Activated T-cell treated with anti-CD3 and anti-CD28 coated beads, Interleukin-2, amount 50 U/mL, for 4 hours (primary cell): ENCODE data around the gene NOM1. TPM values are rescaled to one million over a fixed set of nuclear protein-coding genes. Genes with fewer than 3 reads are reported as not detected.
"Not testable (repeated sequence)": the region's sequence is repeated elsewhere in the genome, so short reads cannot be mapped to it uniquely, and the experiment has no call there.

Experiments used
- ATAC-seq, 2 donors: fragments of 200-7000 bp; cut with Tn5 transposase; one replicate each; pipeline ENCODE4 v1.10.0; 2021
- DNase-seq: peaks from one replicate; pipeline ENCODE4 v3.0.0-alpha.2; 2020
- H3K27me3 Mint-ChIP-seq: one replicate; pipeline ENCODE4 v1.8.0; 2021; ENCODE audit warnings: low read depth, mixed read lengths
- H3K36me3 Mint-ChIP-seq: one replicate; pipeline ENCODE4 v1.8.0; 2022; ENCODE audit warnings: mixed read lengths; ENCODE audit not compliant: insufficient read depth
- H3K4me1 Mint-ChIP-seq: one replicate; pipeline ENCODE4 v1.8.0; 2021; ENCODE audit warnings: low read depth, mixed read lengths
- H3K4me3 Mint-ChIP-seq: one replicate; pipeline ENCODE4 v1.8.0; 2021; ENCODE audit warnings: mild to moderate bottlenecking, moderate library complexity, mixed read lengths
- H3K9me3 Mint-ChIP-seq: one replicate; pipeline ENCODE4 v1.8.0; 2021; ENCODE audit warnings: mixed read lengths
- total RNA-seq, 3 donors: library from RNA; stranded (reverse); gene quantifications; one replicate each; pipeline ENCODE4 v1.2.1, GENCODE V29; 2021

Gene NOM1, protein sequence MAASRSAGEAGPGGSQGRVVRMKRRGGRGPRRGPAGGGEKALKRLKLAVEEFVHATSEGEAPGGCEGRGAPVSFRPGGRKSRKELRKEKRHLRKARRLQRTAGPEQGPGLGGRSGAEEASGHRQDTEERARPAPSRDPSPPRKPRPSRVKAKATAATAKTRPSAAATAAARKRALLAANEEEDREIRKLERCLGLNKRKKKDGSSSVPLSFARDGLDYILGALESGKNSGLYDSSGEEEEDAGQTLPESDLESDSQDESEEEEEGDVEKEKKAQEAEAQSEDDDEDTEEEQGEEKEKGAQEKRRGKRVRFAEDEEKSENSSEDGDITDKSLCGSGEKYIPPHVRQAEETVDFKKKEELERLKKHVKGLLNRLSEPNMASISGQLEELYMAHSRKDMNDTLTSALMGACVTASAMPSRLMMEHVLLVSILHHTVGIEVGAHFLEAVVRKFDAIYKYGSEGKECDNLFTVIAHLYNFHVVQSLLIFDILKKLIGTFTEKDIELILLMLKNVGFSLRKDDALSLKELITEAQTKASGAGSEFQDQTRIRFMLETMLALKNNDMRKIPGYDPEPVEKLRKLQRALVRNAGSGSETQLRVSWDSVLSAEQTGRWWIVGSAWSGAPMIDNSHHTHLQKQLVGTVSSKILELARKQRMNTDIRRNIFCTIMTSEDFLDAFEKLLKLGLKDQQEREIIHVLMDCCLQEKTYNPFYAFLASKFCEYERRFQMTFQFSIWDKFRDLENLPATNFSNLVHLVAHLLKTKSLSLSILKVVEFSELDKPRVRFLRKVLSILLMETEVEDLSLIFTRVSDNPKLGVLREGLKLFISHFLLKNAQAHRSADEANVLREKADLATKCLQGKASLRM
- total RNA-seq = 10 to 100 TPM; 46.3 to 49.3 (median 47.4) TPM

DNA sequence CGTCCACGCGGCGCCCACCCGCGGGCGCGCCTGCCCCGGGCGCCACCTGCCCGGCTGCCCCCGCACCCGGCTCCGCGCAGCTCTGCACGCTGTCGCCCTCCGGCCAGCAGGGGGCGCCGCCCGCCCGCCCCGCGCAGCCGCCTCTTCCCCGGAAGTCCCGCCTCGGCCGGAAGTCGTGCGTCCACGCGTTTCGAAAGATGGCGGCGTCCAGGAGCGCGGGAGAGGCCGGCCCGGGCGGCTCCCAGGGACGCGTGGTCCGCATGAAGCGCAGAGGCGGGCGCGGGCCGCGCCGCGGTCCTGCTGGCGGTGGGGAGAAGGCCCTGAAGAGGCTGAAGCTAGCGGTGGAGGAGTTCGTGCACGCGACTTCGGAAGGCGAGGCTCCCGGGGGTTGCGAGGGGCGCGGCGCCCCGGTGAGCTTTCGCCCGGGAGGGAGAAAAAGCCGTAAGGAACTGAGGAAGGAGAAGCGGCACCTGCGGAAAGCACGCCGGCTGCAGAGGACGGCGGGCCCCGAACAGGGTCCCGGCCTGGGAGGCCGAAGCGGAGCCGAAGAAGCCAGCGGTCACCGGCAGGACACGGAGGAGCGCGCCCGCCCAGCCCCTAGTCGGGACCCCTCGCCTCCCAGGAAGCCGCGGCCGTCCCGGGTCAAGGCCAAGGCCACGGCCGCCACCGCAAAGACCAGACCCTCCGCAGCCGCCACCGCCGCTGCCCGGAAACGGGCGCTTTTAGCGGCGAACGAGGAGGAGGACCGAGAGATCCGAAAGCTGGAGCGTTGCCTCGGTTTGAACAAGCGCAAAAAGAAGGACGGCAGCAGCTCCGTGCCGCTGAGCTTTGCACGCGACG is at the start of gene NOM1:
NOM1 (plus strand) TSS at position 172 of the 840 bp plus-strand sequence; CDS start at position 198, 26 bp downstream.
- DNase-seq (peak; percentile 91), ATAC-seq (peak; percentile 95 to 96)
- Mint-ChIP-seq H3K27me3 (peaks cover 3% of the 10 kb centered on the region), H3K9me3 (no peaks in the 10 kb centered on the region), H3K4me1 (peaks cover 34% of the 10 kb centered on the region), H3K4me3 (peak within 1 kb of the TSS; percentile 100), H3K36me3 (peaks cover 23% of the 10 kb centered on the region)

DNA sequence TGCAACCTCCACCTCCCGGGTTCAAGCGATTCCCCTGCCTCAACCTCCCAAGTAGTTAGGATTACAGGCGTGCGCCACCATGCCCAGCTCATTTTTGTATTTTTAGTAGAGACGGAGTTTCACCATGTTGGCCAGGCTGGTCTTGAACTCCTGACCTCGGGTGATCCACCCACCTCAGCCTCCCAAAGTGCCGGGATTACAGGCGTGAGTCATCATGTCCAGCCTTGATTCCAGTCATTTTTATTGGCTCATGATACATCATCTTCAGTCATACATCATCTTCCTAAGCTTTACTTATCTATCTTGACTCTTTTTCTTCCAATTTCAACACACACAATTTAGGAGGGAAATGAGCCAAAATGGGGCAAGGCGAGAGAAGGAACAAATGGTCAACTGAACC is 49.4 kb upstream of the NOM1 start:
- DNase-seq, H3K9me3 Mint-ChIP-seq, H3K27me3 Mint-ChIP-seq, ATAC-seq, H3K4me3 Mint-ChIP-seq, H3K36me3 Mint-ChIP-seq: not testable (repeated sequence)
- peaks cover 17% of the 10 kb centered on the region for H3K4me1 Mint-ChIP-seq

DNA sequence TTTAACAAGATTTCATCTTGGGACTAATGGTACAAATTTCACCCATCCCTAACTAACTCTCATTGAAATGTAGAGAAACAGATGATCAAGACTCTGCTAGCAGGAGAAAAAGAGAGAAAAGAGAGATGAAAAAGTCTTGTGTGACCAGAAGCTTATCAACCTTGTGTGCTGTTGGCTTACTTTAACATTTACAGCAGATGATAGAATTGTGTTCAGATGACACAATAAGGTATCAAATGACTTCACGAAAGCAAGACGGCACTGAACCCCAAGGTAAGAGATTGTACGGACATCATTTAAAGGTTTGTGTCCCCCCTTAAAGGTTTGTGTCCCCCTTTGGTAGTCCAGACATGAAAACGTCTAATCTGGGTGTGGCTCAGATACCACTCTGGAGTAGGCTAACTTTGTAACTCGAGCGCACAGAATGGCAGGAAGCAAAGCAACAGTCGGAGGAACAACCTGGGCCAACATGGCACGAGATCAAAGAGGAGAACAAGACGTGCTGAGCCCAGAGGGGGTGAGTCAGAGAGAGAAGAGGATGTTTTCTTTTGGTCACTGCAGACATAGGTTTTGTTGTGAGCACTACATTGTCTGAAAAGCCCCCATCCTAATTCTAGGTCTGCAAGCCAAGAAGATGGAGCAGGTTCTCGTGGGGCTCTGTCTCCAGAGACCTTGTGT is 46.1 kb upstream of the NOM1 start:
- Mint-ChIP-seq H3K27me3 (no peaks in the 10 kb centered on the region), H3K36me3 (no peaks in the 10 kb centered on the region), H3K9me3 (no peaks in the 10 kb centered on the region), H3K4me3 (no peak overlapping the region), H3K4me1 (peaks cover 8% of the 10 kb centered on the region)
- DNase-seq (peak; percentile 22), ATAC-seq (peak; percentile 76 to 82)

DNA sequence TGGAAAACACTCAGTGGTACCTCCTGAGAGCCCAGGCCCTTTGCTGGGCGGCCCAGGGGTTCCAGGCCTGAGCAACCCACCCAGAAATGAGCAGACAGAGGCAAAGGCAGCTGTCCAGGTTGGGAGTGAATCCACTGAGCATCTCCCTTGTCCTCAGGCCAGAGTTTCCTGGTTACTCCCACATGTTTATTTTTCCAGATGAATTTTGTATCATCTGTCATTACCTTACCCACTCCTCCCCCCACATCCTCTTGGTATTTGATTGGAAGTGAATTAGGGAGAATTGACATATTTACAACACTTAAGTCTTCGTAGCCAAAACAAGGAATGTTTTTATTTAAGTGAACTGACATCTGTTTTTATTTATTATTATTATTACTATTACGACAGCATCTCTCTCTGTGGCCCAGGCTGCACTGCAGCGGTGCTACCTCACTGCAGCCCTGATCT is 43.3 kb upstream of the NOM1 start:
- Mint-ChIP-seq H3K4me3 (no peak overlapping the region), H3K9me3 (no peaks in the 10 kb centered on the region)

DNA sequence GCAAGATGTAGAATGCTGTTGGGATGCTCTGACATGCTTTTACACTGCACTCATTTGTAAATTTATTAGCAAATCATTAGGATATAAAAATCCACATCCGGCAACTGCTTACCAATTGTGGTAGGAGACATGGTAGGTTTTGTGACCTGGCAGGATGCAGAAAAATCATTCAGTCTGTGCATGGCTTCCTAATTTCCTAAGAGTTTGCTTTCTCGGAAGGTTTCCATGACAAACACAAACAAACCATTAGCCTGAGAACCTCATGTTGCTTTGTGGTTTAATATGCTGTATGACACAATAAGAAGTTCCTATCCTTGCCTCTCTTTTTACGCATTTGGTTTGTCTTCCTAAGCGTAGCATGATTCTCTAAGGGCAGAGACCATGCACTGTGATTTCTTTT is 41.9 kb upstream of the NOM1 start:
- ATAC-seq (no peak), DNase-seq (no peak)
- H3K27me3 Mint-ChIP-seq = peaks cover 10% of the 10 kb centered on the region
- H3K36me3 Mint-ChIP-seq = no peaks in the 10 kb centered on the region
- peaks cover 11% of the 10 kb centered on the region for H3K4me1 Mint-ChIP-seq
- no peaks in the 10 kb centered on the region for H3K9me3 Mint-ChIP-seq
- H3K4me3 Mint-ChIP-seq = no peak overlapping the region

More for the DNA sequence above, 43.3 kb upstream of the NOM1 start:
- no peak for ATAC-seq
- Mint-ChIP-seq H3K36me3 (no peaks in the 10 kb centered on the region), H3K27me3 (peaks cover 4% of the 10 kb centered on the region), H3K4me1 (peaks cover 12% of the 10 kb centered on the region)
- DNase-seq = no peak

DNA sequence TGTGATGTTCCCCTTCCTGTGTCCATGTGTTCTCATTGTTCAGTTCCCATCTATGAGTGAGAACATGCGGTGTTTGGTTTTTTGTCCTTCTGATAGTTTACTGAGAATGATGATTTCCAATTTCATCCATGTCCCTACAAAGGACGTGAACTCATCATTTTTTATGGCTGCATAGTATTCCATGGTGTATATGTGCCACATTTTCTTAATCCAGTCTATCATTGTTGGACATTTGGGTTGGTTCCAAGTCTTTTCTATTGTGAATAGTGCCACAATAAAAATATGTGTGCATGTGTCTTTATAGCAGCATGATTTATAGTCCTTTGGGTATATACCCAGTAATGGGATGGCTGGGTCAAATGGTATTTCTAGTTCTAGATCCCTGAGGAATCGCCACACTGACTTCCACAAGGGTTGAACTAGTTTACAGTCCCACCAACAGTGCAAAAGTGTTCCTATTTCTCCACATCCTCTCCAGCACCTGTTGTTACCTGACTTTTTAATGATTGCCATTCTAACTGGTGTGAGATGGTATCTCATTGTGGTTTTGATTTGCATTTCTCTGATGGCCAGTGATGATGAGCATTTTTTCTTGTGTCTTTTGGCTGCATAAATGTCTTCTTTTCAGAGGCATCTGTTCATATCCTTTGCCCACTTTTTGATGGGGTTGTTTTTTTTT is 39.8 kb upstream of the NOM1 start:
- not testable (repeated sequence) for ATAC-seq, H3K4me3 Mint-ChIP-seq, H3K36me3 Mint-ChIP-seq, H3K9me3 Mint-ChIP-seq, H3K4me1 Mint-ChIP-seq, DNase-seq
- peaks cover 14% of the 10 kb centered on the region for H3K27me3 Mint-ChIP-seq

DNA sequence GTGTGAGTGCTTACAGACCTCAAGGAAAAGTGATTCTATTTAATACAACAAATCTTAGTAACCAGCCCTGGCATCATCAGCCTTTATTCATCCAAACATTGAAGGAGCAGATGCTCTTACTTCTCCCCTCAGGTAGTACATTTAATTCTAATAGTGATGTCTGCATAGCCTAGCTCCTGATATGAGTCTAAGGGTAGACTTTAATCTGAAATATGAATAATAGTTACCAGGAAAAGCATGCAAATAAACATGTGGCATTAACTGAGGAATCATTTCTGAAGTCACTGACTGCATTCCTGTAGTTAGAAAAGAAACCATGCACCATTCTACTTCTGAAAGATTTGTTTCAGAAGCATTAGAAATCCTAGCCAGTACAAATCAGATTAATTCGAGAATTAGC is 30.9 kb upstream of the NOM1 start:
- no peak overlapping the region for H3K4me3 Mint-ChIP-seq
- H3K4me1 Mint-ChIP-seq = peaks cover 29% of the 10 kb centered on the region

DNA sequence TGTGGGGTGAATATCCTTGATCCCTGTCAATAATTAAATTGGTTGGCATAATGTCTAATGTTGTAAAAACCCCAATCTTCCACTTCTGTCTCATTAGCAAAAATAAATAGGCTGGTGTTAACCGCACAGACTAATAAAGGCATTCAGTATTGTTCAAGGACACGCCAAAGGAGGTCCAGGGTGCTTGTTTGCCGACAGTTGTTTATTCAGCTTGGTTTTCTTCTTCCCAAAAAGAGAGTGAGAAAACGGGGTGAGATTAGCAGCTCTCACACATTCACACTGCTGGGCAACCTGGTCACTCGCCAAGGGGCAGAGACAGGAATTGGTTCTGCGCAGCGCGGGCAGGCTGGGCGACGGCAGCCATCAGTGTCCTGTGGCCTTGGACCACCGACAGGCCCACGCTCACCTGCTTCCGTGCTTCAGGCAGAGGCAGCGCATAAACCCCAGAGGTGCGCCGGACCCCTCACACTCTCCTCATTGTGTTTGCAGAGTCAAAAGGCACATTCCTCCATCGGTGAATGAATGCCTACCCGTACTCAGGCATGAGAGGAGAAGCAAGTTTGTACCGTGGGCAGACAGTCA is 30.3 kb upstream of the NOM1 start:
- Mint-ChIP-seq H3K4me1 (peaks cover 33% of the 10 kb centered on the region), H3K4me3 (no peak overlapping the region), H3K36me3 (no peaks in the 10 kb centered on the region), H3K9me3 (peaks cover 3% of the 10 kb centered on the region), H3K27me3 (peaks cover 23% of the 10 kb centered on the region)
- no peak for ATAC-seq
- DNase-seq = no peak

More for the DNA sequence above, 30.9 kb upstream of the NOM1 start:
- Mint-ChIP-seq H3K27me3 (peaks cover 26% of the 10 kb centered on the region), H3K9me3 (peaks cover 3% of the 10 kb centered on the region), H3K36me3 (no peaks in the 10 kb centered on the region)
- DNase-seq (no peak), ATAC-seq (peak; percentile 32 to 33)

DNA sequence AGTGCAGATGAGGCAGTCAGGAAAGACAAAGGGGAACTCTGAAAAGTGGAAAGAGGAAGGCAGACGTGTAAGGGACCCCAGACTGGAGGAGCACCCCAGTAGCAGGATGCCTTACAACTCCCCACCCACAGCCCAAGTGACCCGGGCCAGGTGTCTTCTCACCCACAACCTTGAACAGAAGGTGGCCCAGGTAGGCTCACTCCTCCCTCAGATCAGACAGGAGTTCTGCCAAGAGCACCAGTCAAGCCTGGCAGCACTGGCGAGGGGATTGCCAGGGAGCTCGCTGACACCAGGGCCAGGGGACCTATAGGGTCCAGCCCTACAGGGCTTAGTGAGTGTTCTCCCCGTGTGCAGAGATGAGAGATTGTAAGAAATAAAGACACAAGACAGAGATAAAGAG is 29.4 kb upstream of the NOM1 start:
- Mint-ChIP-seq H3K4me1 (peaks cover 34% of the 10 kb centered on the region), H3K9me3 (peaks cover 3% of the 10 kb centered on the region), H3K27me3 (peaks cover 23% of the 10 kb centered on the region), H3K36me3 (no peaks in the 10 kb centered on the region), H3K4me3 (no peak overlapping the region)
- DNase-seq (no peak), ATAC-seq (no peak)

DNA sequence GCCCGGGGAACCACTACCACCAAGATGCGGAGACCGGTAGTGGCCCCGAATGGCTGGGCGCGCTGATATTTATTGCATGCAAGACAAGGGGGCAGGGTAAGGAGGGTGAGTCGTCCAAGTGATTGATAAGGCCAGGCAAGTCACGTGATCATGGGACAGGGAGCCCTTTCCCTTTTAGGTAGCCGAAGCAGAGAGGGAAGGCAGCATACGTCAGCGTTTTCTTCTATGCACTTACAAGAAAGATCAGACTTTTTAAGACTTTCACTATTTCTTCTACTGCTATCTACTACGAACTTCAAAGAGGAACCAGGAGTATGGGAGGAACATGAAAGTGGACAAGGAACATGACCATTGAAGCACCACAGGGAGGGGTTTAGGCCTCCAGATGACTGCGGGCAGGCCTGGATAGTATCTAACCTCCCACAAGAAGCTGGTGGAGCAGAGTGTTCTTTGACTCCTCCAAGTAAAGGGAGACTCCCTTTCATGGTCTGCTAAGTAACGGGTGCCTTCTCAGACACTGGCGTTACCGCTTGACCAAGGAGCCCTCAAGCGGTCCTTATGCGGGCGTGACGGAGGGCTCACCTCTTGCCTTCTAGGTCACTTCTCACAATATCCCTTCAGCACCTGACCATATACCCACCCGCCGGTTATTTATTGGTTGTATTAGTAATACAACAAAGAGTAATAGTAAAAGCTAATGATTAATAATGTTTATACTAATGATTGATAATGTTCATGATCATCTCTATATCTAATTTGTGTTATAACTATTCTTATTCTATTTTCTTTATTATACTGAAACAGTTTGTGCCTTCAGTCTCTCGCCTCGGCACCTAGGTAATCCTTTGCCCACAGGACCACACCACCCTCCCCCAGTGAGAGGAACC is 28.8 kb upstream of the NOM1 start:
- H3K4me3 Mint-ChIP-seq = not testable (repeated sequence)
- H3K4me1 Mint-ChIP-seq = peaks cover 34% of the 10 kb centered on the region
- H3K27me3 Mint-ChIP-seq = peaks cover 20% of the 10 kb centered on the region

DNA sequence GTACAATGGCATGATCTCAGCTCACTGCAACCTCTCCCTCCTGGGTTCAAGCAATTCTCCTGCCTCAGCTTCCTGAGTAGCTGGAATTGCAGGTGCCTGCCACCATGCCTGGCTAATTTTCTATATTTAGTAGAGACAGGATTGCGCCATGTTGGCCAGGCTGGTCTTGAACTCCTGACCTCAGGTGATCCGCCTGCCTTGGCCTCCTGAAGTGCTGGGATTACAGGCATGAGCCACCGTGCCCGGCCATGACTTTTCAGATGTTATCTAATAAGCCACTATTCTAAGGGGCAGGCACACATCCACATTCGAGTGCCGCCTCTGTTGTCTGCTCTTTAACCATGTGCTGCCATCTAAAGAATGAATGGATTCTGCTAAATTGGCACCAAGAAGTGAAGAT is 27.2 kb upstream of the NOM1 start:
- ATAC-seq, H3K9me3 Mint-ChIP-seq, H3K36me3 Mint-ChIP-seq, DNase-seq: not testable (repeated sequence)
- Mint-ChIP-seq H3K4me1 (peaks cover 34% of the 10 kb centered on the region), H3K27me3 (peaks cover 14% of the 10 kb centered on the region), H3K4me3 (peak overlapping the region; percentile 48)

More for the DNA sequence above, 28.8 kb upstream of the NOM1 start:
- DNase-seq, H3K36me3 Mint-ChIP-seq, H3K9me3 Mint-ChIP-seq, ATAC-seq: not testable (repeated sequence)

DNA sequence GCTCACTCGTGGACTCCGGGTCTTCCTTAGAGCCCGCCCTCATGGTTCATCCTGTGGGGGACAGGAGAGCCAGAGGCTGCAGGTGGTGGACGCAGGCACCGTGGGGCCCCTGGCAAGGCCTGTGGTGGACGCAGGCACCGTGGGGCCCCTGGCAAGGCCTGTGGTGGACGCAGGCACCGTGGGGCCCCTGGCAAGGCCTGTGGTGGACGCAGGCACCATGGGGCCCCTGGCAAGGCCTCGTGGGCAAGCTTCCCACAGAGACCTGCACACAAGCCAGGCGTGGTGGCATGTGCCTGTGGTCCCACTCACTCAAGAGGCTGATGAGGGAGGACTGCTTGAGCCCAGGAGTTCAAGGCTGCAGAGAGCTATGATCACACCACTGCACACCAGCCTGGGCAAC is 23.7 kb upstream of the NOM1 start:
- not testable (repeated sequence) for DNase-seq, H3K9me3 Mint-ChIP-seq, ATAC-seq, H3K27me3 Mint-ChIP-seq, H3K4me3 Mint-ChIP-seq, H3K36me3 Mint-ChIP-seq
- H3K4me1 Mint-ChIP-seq = peaks cover 44% of the 10 kb centered on the region
